ENCODE measurements around the gene LRRC14B. TPM values are rescaled to one million over a fixed set of nuclear protein-coding genes. Genes with fewer than 3 reads are reported as not detected.
A peak's percentile ranks its signal among the peaks of the same experiment; 100 is the strongest.

The LRRC14B gene
- total RNA-seq, 1 donor from 2014 or later = not detected

GRCh38 chr5:186091-187041 is 4.9 kb upstream of the LRRC14B start:
- Histone ChIP-seq H3K4me1 (peaks cover 15% of the 10 kb centered on the region), H3K36me3 (no peaks in the 10 kb centered on the region), H3K9me3 (no peaks in the 10 kb centered on the region), H3K27ac (no peak overlapping the region), H3K27me3 (no peaks in the 10 kb centered on the region), H3K4me3 (no peak overlapping the region)
- no peak for TF ChIP-seq POLR2AphosphoS5 (IDR thresholded peaks at IDR 0.05; ENCODE audit: insufficient read depth in 1 of 2, low read depth in 1 of 2)
- TF ChIP-seq POLR2A (IDR thresholded peaks at IDR 0.05) = no peak
- TF ChIP-seq CTCF (IDR thresholded peaks at IDR 0.05) = no peak
- intact Hi-C loops (cut with DNase I) = no loop called here
- no peak for DNase-seq (ENCODE audit: extremely low spot score in 2 of 2)

- no peak for DNase-seq (ENCODE audit: extremely low spot score in 2 of 2)
- Histone ChIP-seq H3K27me3 (no peaks in the 10 kb centered on the region), H3K36me3 (no peaks in the 10 kb centered on the region), H3K4me3 (no peak overlapping the region), H3K27ac (no peak overlapping the region), H3K4me1 (peaks cover 21% of the 10 kb centered on the region), H3K9me3 (no peaks in the 10 kb centered on the region)
- intact Hi-C loops (cut with DNase I) = no loop called here
- TF ChIP-seq CTCF (IDR thresholded peaks at IDR 0.05) (no peak), POLR2A (IDR thresholded peaks at IDR 0.05) (no peak), POLR2AphosphoS5 (IDR thresholded peaks at IDR 0.05; ENCODE audit: insufficient read depth in 1 of 2, low read depth in 1 of 2) (no peak)
These were observed 4.3 kb upstream of the LRRC14B start for GRCh38 chr5:187042-187431.

- no peak for DNase-seq (ENCODE audit: extremely low spot score in 2 of 2)
- H3K4me3 ChIP-seq = peak overlapping the region; percentile 3 to 12
- intact Hi-C loops (cut with DNase I) = no loop called here
- TF ChIP-seq CTCF (IDR thresholded peaks at IDR 0.05) (no peak), POLR2AphosphoS5 (IDR thresholded peaks at IDR 0.05; ENCODE audit: insufficient read depth in 1 of 2, low read depth in 1 of 2) (no peak)
- peaks cover 21% of the 10 kb centered on the region for H3K4me1 ChIP-seq
- no peaks in the 10 kb centered on the region for H3K27me3 ChIP-seq
- H3K9me3 ChIP-seq = no peaks in the 10 kb centered on the region
- no peaks in the 10 kb centered on the region for H3K36me3 ChIP-seq
- no peak overlapping the region for H3K27ac ChIP-seq
These were observed 3.5 kb upstream of the LRRC14B start for GRCh38 chr5:187617-188451.

GRCh38 chr5:188488-189481 is 2.5 kb upstream of the LRRC14B start:
- peak overlapping the region; percentile 3 to 12 for H3K4me3 ChIP-seq
- peaks cover 21% of the 10 kb centered on the region for H3K4me1 ChIP-seq
- H3K36me3 ChIP-seq = no peaks in the 10 kb centered on the region
- no peak for DNase-seq (ENCODE audit: extremely low spot score in 2 of 2)
- no peaks in the 10 kb centered on the region for H3K27me3 ChIP-seq
- no peaks in the 10 kb centered on the region for H3K9me3 ChIP-seq
- intact Hi-C loops (cut with DNase I) = no loop called here
- no peak overlapping the region for H3K27ac ChIP-seq
- TF ChIP-seq CTCF (IDR thresholded peaks at IDR 0.05) (peak; percentile 78 to 92 (median 91)), POLR2AphosphoS5 (IDR thresholded peaks at IDR 0.05; ENCODE audit: insufficient read depth in 1 of 2, low read depth in 1 of 2) (peak; percentile 26 to 38), POLR2A (IDR thresholded peaks at IDR 0.05) (no peak)

Data from vagina (tissue), 2 donors.